ENCODE data around the gene B3GAT1.

B3GAT1 gene

GRCh38 chr11:134407923-134408322 is 4.1 kb downstream of the B3GAT1 start:
- no peak for DNase-seq

GRCh38 chr11:134407321-134407828 is 4.7 kb downstream of the B3GAT1 start:
- no peak for DNase-seq

DNA sequence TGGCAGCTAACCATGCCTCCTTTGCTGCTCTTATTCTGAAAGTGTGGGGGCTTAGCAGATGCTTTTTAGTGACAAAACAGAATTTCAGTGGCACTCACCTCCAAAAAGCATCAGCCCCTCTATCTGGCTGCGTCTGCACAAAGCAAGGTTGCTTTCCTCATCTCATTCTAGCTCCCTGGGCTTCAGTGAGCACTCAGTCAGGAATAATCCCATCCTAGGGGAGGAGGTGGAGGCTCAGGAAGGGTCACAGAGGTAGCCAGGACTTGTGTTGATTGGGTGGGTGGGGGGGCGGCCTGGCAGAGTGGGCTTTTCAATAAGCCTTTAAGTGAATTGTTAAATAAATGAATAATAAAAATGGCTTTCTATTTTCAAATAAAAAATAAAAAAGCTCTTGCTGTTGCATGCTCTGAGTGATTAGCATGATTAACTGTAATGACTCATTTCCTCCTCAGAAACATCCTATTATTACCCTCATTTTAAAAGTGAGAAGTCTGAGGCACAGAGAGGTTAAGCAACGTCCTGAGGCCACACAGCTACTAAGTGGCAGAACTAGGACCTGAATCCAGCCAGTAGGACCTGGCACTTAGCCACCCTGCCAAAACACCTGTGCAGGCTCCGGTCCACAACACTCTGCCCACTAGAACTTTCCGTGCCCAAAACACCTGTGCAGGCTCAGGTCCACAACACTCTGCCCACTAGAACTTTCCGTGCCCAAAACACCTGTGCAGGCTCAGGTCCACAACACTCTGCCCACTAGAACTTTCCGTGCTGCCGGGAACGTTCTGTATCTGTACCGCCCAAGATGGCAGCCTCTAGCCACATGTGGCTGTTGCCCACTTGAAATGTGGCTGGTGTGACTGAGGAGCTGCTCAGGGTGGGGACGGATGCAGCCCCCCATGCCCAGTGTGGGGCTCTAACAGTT is 5.5 kb downstream of the B3GAT1 start:
- no peak for DNase-seq

DNA sequence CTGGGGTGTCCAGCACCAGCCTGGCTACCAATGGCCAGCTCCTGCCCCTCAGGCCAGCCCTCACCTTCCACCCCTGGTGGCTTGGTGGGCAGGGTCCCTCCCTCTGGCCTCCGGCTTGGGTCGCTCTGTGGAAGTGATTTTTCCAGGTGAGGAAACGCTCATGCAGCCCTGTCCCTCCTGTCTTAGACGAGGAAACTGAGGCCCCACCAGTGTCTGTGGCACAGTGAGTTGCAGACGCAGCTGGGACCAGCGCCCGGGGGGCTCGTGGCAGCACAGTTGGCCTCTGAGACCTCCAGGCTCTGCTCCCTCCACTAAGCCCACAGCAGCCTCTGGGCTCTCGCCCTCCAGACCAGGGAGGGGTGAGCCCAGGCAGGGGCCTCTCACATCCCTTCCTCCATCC is 6.2 kb downstream of the B3GAT1 start:
- DNase-seq: no peak

DNA sequence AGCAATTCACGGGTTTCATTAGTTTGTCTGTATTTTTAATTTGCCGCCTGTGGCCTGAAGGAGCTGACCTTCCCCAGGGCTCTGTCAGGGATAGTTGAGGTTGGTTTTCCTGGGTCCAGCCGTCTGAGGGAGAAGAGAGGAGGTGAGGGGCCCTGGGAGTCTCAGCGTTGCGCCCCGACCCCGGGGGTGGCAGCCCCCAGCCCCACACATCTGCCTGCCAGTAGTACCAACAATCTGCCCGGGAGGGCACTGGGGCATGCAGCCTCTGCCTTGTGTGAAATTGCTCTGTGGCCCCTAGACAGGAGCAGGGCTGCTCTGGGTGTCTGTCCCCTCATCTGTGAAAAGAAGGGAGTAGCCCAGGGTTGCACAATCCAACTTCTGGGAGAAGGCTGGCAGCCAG is 6.6 kb downstream of the B3GAT1 start:
- DNase-seq: no peak

- DNase-seq: no peak
These were observed 7.3 kb downstream of the B3GAT1 start for GRCh38 chr11:134404575-134405341.

GRCh38 chr11:134402910-134403309 is 9.1 kb downstream of the B3GAT1 start:
- DNase-seq: no peak

DNA sequence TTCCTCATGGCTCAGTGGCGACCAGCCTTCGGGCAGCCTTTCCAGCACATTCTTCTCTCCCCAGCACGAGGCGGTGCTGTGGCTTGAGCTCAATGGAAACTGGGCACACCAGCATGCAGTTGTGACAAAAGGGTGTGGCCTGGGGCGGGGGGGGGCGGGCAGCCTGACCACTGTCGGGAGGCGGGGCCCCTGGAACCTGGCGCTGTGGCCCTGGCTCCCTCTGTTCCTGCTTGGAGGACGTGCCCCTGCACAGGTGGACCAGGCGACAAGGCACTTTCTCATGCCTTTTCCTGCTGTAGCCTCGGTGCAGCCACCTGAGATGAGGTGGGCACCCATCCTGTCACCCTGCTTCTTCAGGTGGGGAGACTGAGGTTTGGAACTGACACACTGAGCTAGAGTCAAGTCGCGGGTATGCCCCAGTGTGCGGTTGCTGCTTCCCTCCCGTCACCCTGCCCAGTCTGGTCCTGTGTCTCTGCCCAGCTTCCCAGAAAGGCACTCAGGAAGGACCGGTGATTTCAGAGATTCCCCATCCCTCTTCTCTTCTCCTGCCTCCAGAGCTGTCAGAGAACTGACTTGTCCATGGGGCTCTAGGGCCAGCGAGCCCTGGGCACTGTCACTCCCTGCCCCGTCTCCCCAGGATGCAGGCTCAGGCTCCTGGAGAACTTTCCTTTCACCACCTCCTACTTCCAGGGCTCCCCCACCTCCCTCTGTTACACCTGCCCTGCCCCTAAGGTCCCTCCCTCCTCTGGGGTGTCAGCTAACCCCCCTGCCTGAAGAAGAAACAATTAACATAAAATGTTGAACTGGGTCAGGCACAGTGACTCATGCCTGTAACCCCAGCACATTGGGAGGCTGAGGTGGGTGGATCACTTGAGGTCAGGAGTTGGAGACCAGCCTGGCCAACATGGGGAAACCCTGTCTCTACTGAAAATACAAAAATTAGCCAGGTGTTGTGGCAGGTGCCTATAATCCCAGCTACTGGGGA is 9.9 kb downstream of the B3GAT1 start:
- no peak for DNase-seq

- DNase-seq: no peak
These were observed 12.0 kb downstream of the B3GAT1 start for GRCh38 chr11:134399996-134400395.

GRCh38 chr11:134399293-134399654 is 12.8 kb downstream of the B3GAT1 start:
- no peak for DNase-seq

DNA sequence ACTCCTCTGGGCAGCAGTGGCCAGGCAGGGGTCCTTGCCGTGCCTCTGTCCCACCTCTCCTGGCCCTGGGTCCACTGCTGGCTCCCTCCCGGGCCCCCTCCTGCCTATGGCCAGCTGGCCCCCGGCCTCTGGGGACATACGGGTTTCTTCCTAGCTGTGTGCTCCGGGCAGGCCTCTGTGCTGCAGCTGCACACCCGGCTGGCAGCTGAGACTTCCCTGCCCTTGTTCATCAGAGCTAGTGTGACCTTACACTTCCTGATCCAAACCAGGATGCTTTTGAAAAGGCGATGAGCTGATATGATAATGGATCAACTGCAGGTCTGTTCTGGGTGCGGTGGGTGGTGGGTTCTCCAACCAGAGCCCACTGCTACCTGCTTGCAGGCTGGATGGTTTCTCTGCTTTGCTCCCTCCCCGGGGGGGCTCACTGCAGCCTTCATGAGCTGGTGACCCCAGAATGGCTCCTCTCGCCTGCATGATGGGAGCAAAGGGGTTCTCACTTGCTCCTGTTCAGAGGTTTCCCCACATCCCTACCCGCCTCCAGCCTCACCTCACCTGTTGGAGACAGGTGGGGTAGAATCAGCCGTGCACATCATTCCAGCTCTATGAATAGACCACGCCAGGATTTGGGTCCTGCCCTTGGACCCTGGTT is 13.3 kb downstream of the B3GAT1 start:
- no peak for DNase-seq

GRCh38 chr11:134398079-134398444 is 14.0 kb downstream of the B3GAT1 start:
- DNase-seq: no peak

GRCh38 chr11:134397304-134398078 is 14.6 kb downstream of the B3GAT1 start:
- DNase-seq: no peak

GRCh38 chr11:134395002-134395401 is 17.0 kb downstream of the B3GAT1 start:
- DNase-seq: no peak

DNA sequence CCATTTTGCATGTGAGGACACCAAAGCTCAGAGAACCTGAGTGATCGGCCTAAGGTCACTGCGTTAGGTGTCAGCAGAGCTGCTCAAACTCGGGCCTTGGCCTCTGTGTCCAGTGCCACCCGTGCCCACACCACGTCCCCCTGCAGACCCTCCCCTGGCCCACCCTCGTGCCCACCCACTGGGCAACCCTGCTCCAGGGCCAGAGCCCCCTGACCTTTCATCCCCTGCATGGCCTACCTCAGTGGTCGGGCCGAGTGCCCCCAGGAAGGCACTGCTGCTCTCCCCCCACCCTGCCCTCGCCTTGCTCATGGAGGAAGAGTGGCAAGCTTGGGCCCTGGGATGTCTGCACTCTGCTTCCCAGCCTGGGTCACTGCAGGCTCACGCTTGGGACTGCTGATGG is 17.7 kb downstream of the B3GAT1 start:
- DNase-seq: no peak

- no peak for DNase-seq
These were observed 18.4 kb downstream of the B3GAT1 start for GRCh38 chr11:134393638-134394037.

- no peak for DNase-seq
These were observed 19.0 kb downstream of the B3GAT1 start for GRCh38 chr11:134392953-134393615.

GRCh38 chr11:134391656-134392055 is 20.4 kb downstream of the B3GAT1 start:
- DNase-seq: no peak

DNA sequence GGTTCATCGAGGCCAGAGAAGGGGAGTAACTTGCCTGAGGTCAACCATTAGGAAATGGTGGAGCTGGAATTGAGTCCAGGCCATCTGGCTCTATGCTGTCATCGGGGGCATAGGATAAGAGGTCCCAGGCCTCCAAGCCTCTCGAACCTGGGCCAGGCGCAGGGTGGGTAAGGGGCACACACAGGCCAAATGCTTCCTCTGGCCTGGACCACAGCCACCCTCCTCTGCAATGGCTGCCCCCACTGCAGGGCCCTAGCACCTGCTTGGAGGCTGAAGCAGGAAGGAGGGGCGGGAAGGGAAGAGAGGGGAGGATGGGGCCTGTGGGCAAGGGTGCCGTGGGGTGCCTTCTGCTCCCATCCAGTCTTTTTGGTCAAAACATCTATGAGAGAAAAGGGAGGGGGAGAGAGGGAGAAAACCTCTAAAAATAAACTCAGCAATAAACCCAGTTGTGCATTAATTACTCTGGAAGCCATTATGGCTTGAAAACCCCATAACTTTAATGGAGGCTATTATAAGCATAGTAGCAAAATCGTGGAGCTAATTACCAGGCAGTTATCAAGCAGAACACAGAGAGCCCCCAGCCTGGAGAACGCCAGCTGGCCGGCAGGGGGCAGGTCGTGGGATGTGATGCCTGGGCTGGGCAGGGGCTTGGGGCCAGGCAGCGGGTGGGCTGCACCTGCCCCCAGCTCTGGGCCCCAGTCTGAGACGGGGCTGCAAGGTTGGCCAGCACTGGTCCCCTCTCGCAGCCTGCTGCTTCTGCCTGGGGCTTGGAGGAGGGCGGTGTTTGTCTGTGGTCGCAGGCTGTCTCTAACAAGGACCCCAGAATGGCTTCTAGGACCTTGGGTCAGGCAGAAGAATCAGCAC is 21.1 kb downstream of the B3GAT1 start:
- no peak for DNase-seq

Data from inflammatory macrophage treated with lipopolysaccharide for 1 hour (primary cell).